Cardiac fibroblast (primary cell): Measurements from ENCODE around the gene GAS1.

Source experiments
- DNase-seq, 2 donors: peaks; one replicate each; pipeline versions ENCODE4 v3.0.0 to v3.0.0-alpha.2; 2010; ENCODE audit warnings: low read depth in 2 of 2
- H3K4me3 ChIP-seq, 2 donors: replicated peaks in 1 of 2; 1 replicate in 1 of 2; 2 replicates in 1 of 2; pipeline ENCODE4 v1.5.1; 2011; ENCODE audit warnings: low read depth in 2 of 2, low read length in 2 of 2, mild to moderate bottlenecking in 2 of 2, moderate library complexity in 1 of 2
- TF ChIP-seq, protein P1 (sequence below): IDR thresholded peaks from one replicate; pipeline ENCODE4 v1.5.1; 2011; ENCODE audit warnings: low read depth, mild to moderate bottlenecking, low read length, inconsistent platforms

GAS1 gene

DNA sequence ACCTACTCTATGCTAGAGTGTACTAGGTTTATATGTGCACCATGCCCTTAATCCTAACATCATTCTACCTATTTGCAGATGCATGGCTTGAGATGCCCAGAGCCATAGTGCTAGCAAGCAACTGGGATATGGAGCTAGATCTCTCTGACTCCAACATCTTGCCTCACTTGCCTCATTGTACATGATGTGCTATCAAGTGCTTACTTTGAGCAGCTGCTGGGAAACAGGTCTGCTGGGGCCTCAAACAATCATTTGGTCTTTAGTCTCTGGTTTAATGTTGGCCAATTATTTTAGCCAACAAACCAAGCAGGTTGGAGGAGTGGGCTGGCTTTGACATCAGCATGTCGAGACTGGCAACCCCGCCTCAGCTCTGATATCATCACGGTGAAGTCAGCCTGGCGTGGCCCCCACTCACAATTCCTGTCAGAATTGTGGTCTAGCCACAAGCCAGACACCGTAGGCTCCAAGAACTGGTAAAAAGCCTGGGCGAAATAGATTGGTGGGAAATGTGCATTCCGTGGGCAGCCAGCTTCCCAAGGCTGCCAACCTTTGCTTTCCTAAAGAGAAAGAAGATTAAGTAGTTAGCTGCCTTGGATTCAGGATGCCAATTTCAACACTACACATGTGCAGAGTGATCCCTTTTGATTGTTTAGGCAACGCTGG lies 21.1 kb upstream of the GAS1 start:
- no peak overlapping the region for H3K4me3 ChIP-seq
- peak in 1 of 2 donors; percentile 83 for DNase-seq
- TF ChIP-seq, protein P1, sequence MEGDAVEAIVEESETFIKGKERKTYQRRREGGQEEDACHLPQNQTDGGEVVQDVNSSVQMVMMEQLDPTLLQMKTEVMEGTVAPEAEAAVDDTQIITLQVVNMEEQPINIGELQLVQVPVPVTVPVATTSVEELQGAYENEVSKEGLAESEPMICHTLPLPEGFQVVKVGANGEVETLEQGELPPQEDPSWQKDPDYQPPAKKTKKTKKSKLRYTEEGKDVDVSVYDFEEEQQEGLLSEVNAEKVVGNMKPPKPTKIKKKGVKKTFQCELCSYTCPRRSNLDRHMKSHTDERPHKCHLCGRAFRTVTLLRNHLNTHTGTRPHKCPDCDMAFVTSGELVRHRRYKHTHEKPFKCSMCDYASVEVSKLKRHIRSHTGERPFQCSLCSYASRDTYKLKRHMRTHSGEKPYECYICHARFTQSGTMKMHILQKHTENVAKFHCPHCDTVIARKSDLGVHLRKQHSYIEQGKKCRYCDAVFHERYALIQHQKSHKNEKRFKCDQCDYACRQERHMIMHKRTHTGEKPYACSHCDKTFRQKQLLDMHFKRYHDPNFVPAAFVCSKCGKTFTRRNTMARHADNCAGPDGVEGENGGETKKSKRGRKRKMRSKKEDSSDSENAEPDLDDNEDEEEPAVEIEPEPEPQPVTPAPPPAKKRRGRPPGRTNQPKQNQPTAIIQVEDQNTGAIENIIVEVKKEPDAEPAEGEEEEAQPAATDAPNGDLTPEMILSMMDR, result no peak

DNA sequence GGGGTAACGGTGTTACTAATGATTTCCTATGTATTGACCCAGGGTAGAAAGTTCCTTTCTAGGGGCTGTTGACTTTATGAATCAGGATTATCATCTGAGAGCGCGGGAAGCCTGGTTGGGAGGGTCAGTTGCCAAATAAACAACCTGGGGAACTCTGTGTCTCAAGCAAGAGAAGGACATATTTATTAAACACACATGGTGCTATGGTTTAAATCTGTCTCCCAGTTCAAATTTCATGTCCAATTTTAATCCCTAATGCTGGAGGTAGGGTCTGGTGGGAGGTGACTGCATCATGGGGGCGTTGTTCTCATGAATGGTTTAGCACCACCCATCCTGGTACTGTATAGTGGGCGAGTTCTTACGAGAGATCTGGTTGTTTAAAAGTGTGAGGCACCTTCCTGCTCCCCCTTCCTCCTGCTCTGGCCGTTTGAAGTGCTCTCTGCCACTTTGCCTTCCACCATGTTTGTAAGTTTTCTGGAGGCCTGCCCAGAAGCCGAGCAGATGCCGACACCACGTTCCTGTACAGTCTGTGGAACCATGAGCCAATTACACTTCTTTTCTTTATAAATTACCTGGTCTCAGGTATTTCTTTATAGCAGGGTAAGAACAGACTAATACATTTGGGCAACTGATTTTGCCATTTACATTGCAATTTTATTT lies 19.7 kb upstream of the GAS1 start:
- DNase-seq, result no peak
- no peak overlapping the region for H3K4me3 ChIP-seq
- TF ChIP-seq, protein P1, result no peak

DNA sequence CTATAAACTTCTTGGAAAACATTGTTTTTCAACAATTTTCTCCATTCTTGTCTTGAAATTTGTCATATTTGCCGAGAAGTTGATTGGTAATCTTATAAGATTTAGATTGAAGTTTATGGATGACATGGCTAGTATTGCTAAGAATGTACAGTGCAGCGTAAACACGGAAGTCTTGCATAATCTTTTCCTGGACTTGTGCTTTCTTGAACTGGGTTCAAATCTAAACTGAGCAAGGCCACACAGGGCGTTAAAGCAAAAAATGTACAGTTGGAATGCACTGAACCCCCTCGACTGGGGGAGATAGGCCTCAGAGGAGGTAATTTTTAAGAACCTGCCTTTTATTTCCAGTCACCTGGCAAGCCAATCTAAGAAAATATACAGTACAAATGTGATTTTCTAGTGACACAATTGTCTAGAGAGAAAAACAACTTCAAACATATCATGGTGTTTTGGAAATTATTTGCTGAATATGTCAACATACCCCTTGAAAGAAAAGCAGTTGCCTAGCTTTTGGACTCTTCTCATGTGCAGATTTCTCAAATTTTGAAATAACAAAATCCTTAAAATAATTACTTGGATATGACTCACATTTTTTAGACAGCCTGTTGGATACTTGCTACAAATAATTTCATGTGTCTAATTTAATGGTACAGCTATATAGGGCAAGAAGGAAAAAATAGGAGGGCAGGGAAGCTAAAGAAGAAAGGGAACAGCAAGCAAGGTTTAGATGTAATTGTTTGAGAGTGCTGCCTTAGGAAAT lies 18.5 kb upstream of the GAS1 start:
- no peak overlapping the region for H3K4me3 ChIP-seq
- peak; percentile 41 to 92 for DNase-seq
- TF ChIP-seq, protein P1, result no peak

DNA sequence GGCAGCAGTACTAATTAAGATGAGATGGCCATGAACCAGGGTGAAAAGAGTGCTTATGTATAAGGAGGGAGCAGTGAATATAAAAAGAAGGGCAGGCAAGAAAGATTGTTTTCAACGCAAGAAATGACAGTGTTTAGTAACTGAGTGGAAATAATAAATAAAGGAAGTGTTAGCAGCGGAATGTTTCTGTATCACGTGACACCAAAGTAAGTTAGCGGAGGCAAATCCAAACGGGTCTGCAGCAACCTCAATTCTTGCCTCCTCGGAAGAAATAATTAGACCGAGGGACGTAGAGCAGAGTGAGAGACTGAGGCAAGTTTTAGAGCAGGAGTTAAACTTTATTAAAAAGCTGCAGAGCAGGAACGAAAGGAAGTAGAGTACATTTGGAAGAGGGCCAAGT lies 15.4 kb upstream of the GAS1 start:
- TF ChIP-seq, protein P1, result no peak
- no peak overlapping the region for H3K4me3 ChIP-seq
- DNase-seq, result no peak

DNA sequence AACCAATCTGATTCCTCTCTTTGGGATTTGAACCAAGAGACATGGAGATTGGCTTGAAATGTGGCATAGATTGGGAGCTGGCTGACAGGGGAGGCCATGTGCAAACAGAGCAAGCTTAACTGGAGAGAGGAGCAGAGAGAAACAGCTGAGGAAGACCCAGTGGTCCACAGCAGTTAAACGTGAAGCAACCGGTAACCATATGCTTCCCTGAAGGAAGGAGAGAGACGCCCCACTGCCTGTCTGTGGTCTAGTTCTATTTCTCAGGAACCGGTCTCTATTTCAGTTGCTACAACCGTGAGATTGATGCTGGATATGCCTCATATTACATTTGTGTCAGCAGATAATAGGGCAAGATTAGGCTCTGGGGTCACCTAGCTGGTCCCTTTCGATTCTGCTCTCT lies 13.6 kb upstream of the GAS1 start:
- DNase-seq, result no peak
- TF ChIP-seq, protein P1, result no peak
- no peak overlapping the region for H3K4me3 ChIP-seq

DNA sequence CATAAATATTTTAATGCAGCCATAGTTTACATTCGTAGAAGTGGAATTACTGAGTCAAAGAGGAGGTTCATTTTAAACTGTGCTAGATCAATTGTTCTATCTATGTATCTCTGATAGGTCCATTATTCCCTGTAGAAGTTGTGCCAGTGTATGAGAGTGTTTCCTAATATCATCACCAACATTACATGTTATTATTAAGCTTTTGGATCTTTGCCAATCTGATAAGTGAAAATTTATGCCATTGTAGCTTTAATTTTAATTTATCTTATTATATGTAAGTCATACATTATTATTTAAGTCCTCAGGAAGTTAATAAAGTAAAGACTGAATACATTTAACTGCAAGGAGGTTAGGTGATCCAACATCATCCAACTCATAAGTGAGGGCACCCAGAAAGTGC lies 10.9 kb upstream of the GAS1 start:
- no peak for DNase-seq
- TF ChIP-seq, protein P1, result no peak
- no peak overlapping the region for H3K4me3 ChIP-seq
